ENCODE data around the gene AKAP14.
"Not testable (repeated sequence)": the region's sequence is repeated elsewhere in the genome, so short reads cannot be mapped to it uniquely, and the experiment has no call there.

The AKAP14 gene

GRCh38 chrX:119935215-119935874, 39.7 kb downstream of the AKAP14 start:
- no peak for DNase-seq

- no peak for DNase-seq
Measured at GRCh38 chrX:119941336-119941735, 45.6 kb downstream of the AKAP14 start.

DNA sequence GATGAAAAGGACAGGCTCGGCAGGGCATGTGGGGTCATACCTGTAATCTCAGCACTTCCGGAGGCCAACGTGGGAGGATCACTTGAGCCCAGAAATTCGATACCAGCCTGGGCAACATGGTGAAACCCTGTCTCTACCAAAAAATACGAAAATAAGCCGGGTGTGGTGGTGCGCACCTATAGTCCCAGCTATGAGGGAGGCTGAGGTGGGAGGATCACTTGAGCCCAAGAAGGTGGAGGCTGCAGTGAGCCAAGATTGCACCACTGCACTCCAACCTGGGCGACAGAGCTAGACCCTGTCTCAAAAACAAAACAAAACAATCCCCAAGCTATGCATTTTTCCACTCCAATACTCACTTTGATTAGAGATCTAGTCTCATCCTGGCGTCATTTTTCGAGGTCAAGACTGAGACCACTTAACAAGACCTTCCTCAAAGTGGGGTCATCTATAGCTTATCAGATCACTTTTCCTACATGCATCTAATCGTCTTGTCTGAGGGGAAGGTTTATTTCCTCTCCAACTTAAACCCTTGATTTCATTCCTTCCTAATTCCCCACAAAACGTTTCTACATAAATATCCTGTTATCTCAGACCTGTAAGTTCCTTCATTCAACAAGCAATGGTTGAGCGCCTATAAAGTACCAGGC, 46.6 kb downstream of the AKAP14 start:
- DNase-seq: no peak

DNA sequence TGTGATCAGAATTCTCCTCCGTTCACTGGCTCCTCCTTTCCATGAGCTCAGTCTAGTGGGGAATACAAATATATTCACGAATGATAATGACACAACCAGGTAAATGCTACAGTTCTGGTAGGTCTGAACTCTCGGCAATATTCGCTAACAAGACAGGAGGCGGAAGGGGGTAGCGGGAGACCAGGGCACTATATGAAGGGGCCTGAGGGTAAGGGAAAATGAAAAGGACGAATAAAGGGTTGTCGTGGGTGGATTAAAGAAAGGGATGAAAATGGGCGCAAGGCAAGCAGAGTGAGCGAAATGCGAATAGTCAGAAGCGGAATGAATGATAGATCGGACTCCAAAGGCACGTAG, 47.1 kb downstream of the AKAP14 start:
- no peak for DNase-seq

DNA sequence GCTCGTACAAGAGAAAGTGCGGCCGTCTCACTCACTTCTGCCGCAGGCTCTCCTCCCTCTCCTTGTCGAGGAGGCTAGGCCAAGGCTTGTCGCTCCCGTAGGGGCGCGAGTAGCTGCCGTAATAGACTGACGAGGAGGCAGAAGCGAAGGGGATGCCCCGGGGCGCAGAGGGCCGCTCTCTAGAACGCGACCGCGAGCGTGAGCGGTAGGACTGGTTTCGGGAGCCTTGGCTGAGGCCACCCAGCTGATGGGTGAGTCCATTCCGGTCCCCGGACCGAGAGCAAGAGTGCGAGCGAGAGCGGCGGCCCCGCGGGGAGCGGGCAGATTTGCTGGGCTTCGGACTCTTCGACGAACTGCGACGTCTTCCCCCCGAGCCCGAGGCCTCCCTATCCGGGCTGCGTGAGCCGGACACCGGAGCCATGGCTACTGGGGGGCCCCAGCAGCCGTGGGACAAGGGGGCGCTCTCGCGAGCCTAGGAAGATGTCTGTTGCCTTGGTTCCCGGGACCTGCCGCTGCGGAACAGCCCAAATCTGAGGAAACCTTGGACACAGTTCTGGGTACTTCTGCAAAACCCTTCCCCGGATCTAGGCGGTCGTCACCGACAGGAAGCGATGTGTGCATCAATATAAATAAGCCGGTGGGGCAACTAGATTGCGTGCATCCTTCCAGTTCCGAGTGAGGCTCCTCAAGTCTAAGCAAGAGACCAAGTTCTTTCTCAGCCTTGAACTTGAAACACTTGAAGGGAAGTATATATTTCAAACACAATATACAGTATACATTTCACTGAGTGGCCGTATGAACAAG, 47.7 kb downstream of the AKAP14 start, which contains the start of gene NKAP:
Gene NKAP (minus strand): TSS at position 567 of the 804 bp plus-strand sequence. CDS start 146 bp downstream, at position 421.
- peak; percentile 79 for DNase-seq

GRCh38 chrX:119945481-119945880, 49.8 kb downstream of the AKAP14 start:
- no peak for DNase-seq

- no peak for DNase-seq
Measured at GRCh38 chrX:119948381-119948780, 52.7 kb downstream of the AKAP14 start.

GRCh38 chrX:119954374-119954773, 58.7 kb downstream of the AKAP14 start:
- no peak for DNase-seq

DNA sequence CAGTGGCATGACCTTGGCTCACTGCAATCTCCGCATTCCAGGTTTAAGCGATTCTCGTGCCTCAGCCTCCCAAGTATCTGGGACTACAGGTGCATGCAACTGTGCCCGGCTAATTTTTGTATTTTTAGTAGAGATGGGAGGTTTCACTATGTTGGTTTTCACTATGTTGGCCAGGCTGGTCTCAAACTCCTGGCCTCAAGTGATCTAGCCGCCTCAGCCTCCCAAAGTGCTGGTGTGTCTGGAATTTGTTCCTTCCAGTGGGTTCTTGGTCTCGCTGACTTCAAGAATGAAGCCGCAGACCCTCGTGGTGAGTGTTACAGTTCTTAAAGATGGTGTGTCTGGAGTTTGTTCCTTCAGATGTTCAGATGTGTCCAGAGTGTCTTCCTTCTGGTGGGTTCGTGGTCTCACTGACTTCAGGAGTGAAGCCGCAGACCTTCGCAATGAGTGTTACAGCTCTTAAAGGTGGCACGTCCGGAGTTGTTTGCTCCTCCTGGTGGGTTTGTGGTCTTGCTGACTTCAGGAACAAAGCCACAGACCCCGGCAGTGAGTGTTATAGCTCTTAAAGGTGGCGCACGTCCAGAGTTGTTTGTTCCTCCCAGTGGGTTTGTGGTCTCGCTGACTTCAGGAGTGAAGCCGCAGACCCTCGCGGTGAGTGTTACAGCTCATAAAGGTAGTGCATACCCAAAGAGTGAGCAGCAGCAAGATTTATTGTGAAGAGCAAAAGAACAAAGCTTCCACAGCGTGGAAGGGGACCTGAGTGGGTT, 60.3 kb downstream of the AKAP14 start:
- not testable (repeated sequence) for DNase-seq

GRCh38 chrX:119960625-119961024, 64.9 kb downstream of the AKAP14 start:
- no peak for DNase-seq

DNA sequence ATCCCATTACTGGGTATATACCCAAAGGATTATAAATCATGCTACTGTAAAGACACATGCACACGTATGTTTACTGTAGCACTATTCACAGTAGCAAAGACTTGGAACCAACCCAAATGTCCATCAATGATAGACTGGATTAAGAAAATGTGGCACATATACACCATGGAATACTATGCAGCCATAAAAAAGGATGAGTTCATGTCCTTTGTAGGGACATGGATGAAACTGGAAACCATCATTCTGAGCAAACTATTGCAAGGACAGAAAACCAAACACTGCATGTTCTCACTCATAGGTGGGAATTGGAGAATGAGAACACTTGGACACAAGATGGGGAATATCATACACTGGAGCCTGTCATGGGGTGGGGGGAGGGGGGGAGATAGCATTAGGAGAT, 71.1 kb downstream of the AKAP14 start:
- not testable (repeated sequence) for DNase-seq
